HG02588 (cell line): ENCODE data around the gene TPMT.
"Not testable (repeated sequence)": the region's sequence is repeated elsewhere in the genome, so short reads cannot be mapped to it uniquely, and the experiment has no call there.

Experiments
- ATAC-seq: cut with Tn5 transposase; IDR thresholded peaks from one replicate; pipeline ENCODE4 v1.9.1; 2021; ENCODE audit warnings: mild to moderate bottlenecking, moderate library complexity; ENCODE audit not compliant: unreplicated experiment

Gene TPMT

GRCh38 chr6:18160911-18161310, 6.0 kb upstream of the TPMT start:
- no peak for ATAC-seq

- ATAC-seq, result peak; percentile 30
Observed at GRCh38 chr6:18155864-18156421, 1.1 kb upstream of the TPMT start.

DNA sequence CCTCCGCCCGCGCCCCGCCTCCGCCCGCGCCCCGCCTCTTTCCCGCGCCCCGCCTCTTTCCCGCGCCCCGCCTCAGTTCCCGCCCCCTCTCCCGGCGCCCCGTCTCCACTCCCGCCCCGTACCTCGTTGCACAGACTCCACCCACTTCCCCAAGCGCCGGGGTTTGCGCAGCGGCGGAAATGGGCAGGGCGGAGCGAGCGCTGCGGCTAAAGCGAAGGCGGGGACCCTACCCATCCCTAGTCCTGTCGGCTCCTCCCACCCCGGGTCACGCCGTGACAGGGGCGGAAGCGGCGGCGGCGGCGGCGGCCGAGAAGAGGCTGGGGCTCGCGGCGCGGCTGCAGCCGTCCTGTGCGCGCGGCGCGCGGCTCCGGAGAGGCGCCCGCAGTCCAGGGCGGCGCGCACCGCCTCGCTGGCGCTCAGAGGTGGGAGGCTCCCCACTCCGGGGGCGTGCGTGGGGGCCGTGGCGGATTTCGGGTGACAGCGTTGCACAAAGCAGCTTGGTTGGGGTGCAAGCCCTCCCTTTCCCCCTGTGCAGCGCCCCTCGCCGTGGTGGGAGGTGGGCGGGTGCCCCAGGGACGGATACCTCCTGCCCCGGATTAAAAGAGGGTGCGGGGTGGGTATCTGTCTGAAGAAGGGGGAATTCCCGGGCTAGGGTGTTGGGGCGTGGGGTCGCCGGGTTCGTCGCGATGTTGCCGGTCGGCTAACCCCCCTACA, 430 bp upstream of the TPMT start, which contains the start of gene KDM1B:
Gene KDM1B (plus strand): TSS at position 273 of the 714 bp plus-strand sequence. CDS start 4,474 bp downstream, outside the sequence.
- ATAC-seq, result peak; percentile 89

- ATAC-seq, result no peak
Observed at GRCh38 chr6:18153311-18153703, 1.6 kb downstream of the TPMT start.

DNA sequence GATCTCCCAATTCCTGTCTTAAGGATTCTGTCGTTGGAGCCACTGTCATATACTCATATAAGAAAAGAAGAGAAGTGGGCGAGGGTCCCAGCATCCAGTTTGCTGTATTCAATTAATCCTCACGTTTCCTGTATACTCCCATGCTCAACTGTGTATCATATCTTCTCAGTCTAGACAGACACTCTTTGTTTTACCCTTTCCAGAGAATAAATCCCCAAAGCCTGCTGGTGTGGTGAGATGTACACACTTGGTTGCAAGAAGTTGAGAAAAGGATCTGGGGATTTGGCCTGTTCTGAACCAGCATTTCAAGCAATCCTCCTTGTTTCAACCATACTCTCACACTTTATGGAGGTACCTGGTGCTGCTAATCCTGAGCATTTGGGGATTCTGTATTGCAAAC, 3.1 kb downstream of the TPMT start:
- ATAC-seq, result no peak

DNA sequence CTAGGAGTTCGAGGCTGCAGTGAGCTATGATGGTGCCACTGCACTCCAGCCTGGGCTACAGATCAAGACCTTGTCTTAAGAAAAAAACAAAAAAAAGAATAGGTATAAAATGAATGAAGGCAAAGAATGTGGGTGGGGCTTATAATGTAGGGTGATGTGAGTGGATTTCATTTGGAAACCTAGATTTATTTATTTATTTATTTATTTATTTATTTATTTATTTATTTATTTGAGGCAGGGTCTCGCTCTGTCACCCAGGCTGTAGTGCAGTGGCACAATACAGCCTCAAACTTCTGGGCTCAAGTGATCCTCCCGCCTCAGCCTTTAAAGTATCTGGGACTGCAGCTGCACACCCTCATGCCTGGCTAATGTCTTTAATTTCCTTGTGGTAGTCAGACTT, 3.5 kb downstream of the TPMT start:
- ATAC-seq, result not testable (repeated sequence)

- no peak for ATAC-seq
Observed at GRCh38 chr6:18148304-18149025, 6.4 kb downstream of the TPMT start.

DNA sequence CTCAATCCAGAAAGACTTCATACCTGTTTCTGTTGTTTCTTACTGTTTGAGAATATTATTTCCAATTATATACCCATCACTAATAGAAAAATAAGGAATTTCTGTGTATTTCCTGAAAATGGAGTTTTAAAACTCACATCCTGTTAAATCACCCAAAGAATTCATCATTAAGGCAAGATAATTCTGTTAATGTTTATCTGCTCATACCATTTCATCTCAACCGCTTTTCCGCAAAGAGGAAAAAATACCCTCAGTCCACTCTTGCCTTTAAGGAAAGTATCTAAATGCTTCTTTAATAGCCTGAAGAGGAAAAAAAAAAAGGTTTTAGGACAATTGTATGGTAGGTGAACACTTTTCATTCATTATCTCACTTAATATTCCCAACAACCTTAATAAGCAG, 7.3 kb downstream of the TPMT start:
- no peak for ATAC-seq

GRCh38 chr6:18147160-18147559, 7.7 kb downstream of the TPMT start:
- no peak for ATAC-seq

GRCh38 chr6:18142591-18142861, 12.4 kb downstream of the TPMT start:
- ATAC-seq, result no peak

DNA sequence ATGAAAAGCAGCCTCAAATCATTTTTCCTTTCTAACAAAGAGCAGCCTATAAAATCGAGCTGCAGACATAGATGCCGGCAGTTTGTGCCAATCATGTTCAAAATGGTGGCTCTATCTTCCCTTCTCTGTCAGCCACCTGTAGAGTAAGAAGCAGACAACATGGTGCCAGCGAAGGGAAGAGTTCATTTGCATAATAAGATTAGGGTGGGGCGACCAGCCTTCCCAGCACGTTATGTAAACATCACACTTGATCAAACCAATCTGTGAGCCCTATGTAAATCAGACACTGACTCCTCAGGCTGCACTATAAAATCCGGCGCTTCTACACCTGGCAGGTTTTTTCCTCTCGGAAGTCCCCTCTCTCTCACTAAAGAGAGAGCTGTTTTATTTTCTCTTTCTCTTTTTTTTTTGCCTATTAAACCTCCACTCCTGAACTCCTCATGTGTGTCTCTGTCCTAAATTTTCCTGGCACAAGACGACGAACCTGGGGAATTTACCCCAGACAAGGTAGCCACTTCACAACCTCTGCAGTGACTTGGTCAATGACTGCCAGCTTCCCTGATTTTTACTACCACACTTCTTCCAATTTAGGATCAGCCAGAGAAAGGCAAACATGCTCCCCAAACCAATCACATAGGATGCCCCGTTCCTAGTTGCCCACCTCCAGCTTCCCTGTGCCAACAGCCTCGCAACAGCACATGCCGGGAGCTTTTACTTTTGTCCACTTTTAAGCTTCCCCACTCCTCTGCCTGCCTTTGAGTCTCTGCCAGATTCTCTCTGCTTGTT, 12.9 kb downstream of the TPMT start:
- no peak for ATAC-seq

GRCh38 chr6:18139935-18140621, 14.8 kb downstream of the TPMT start:
- ATAC-seq, result no peak

GRCh38 chr6:18138906-18139305, 16.0 kb downstream of the TPMT start:
- no peak for ATAC-seq

DNA sequence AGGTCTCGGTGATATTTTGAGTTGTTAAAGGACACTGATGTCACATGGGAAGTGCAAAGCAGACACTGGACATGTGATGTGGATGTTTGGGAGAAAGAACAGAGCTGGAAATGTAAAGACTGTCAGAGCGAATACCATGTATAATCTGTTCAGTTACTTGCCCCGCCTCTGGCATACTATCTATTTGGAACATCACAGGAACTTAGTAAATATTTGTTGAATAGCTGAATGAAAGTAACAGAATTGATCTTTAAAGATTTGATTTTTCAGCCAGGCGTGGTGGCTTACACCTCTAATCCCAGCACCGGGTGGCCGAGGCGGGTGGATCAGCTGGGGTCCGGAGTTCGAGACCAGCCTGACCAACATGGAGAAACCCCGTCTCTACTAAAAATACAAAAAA, 18.6 kb downstream of the TPMT start:
- ATAC-seq, result no peak

DNA sequence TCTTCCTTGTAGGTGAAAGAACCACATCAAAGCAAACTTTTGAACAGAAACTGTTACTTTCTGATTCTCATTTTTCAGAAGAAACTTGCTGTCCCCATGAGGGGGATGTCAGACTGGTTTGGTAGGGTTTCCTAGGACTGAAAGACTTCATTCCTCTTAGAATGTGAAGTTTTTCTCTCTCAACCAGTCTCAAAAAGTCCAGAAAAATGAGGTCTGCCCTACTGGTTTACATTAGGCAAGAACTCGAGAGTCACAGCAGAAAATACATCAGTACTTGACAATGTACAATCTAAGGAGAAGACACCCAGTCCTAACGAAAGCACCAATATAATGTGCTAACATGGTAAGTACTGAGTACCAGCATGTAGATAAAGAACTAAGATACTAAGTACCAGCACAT, 19.7 kb downstream of the TPMT start:
- ATAC-seq, result no peak

DNA sequence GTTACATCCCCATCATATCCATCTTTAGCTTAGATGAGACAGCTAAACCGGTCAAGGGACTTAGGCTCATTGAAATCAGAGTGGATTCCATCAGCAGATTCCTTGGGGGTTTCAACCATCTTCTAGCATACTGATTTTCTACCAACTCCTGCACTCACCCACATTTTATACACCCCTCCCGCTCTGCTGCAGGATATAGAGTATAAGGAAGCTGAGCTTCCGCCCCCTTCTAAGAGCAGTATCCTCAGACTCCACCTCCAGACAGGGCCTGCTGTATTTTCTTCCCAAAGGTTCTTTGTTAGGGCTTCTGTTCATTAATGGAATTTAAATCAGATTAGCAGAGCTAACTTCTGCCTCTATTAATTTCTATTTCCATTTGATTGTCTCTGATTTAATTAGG, 22.5 kb downstream of the TPMT start:
- ATAC-seq, result no peak

GRCh38 chr6:18126121-18126520, 28.8 kb downstream of the TPMT start:
- no peak for ATAC-seq

- peak; percentile 100 for ATAC-seq
Observed at GRCh38 chr6:18122128-18123093, 32.5 kb downstream of the TPMT start, which contains the start of gene NHLRC1. TSS of gene NHLRC1 (minus strand) at chr6:18122677. CDS start at chr6:18122606, 71 bp downstream.

DNA sequence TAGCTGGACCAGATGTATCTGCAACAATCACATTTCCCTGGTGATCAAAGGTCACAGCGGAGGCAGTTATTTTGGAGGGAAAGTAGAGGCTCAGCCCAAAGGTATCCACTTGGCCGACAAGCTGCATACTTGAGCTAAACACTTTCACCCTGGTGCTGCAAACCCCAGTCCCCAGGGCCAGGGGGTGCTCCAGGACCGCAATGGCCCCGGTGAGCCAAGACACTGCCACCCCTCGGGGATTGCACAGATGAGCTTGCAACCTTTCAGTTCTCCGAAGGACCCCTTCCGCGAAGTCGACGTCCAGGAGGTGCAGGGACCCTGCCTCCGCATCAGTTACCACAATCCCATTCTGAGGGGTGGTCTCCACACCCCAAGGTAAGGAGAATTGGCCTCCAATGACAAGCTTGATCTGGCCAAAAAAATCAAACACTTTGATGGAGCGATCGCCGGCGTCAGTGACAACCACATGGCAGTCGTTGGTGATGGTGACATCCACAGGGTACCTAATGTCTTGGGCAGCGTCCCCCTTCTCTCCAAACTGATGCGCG, 33.2 kb downstream of the TPMT start:
- no peak for ATAC-seq
